ENCODE data around the gene ANK3. TPM values are rescaled to one million over a fixed set of nuclear protein-coding genes. Genes with fewer than 3 reads are reported as not detected.
A peak's percentile ranks its signal among the peaks of the same experiment; 100 is the strongest.

The ANK3 gene
- total RNA-seq, 1 experiment from 2014 or later: 69.6 TPM

- CTCF ChIA-PET: interaction anchor here (2.5 kb wide), 1 partner anchor 24 kb away, joined by 15 read pairs; no protein-coding TSS in a partner anchor
- H3K36me3 Mint-ChIP-seq: peaks cover 14% of the 10 kb centered on the region; the same call in 1 of the 2 replicates
- POLR2A ChIA-PET: no interaction called here
- ATAC-seq (no peak), DNase-seq (ENCODE audit: low spot score) (no peak)
- H3K27ac Mint-ChIP-seq: no peak overlapping the region
- no peaks in the 10 kb centered on the region for H3K9me3 Mint-ChIP-seq
- TF ChIP-seq MYBL2 (CRISPR knock-in tag; IDR thresholded peaks at IDR 0.05) (no peak), FOXP4 (CRISPR knock-in tag; IDR thresholded peaks at IDR 0.05) (no peak), GTF2I (CRISPR knock-in tag; conservative IDR thresholded peaks at IDR 0.05) (no peak), ELF4 (CRISPR knock-in tag; IDR thresholded peaks at IDR 0.05; ENCODE audit: low read depth) (no peak)
- TF ChIP-seq, protein P1, sequence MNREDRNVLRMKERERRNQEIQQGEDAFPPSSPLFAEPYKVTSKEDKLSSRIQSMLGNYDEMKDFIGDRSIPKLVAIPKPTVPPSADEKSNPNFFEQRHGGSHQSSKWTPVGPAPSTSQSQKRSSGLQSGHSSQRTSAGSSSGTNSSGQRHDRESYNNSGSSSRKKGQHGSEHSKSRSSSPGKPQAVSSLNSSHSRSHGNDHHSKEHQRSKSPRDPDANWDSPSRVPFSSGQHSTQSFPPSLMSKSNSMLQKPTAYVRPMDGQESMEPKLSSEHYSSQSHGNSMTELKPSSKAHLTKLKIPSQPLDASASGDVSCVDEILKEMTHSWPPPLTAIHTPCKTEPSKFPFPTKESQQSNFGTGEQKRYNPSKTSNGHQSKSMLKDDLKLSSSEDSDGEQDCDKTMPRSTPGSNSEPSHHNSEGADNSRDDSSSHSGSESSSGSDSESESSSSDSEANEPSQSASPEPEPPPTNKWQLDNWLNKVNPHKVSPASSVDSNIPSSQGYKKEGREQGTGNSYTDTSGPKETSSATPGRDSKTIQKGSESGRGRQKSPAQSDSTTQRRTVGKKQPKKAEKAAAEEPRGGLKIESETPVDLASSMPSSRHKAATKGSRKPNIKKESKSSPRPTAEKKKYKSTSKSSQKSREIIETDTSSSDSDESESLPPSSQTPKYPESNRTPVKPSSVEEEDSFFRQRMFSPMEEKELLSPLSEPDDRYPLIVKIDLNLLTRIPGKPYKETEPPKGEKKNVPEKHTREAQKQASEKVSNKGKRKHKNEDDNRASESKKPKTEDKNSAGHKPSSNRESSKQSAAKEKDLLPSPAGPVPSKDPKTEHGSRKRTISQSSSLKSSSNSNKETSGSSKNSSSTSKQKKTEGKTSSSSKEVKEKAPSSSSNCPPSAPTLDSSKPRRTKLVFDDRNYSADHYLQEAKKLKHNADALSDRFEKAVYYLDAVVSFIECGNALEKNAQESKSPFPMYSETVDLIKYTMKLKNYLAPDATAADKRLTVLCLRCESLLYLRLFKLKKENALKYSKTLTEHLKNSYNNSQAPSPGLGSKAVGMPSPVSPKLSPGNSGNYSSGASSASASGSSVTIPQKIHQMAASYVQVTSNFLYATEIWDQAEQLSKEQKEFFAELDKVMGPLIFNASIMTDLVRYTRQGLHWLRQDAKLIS (CRISPR knock-in tag; IDR thresholded peaks at IDR 0.05; ENCODE audit: borderline replicate concordance): no peak
- no peaks in the 10 kb centered on the region for H3K27me3 Mint-ChIP-seq (ENCODE audit: low read depth)
- H3K4me3 Mint-ChIP-seq: no peak overlapping the region
- peaks cover 18% of the 10 kb centered on the region for H3K4me1 Mint-ChIP-seq
Measured at GRCh38 chr10:60138842-60139241, 250.8 kb downstream of the ANK3 start.

DNA sequence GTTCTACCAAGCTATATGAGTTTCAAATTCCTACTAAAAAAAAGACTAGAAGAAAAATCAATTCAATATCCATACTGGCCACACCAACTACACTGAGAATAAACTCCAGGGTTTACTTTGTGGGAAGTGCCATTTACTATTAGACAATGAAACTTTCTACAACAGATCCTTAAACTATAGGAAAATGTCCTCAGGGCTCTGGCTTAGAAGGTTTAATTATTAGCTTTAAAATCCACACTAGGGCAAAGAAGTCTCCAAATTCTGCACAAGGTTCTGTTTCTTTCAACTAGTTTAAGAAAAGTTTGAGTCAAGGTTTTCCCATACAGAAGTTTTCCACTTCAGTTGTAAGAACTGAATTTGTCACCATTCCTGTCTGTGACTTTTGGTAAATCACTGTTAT is 251.6 kb downstream of the ANK3 start:
- H3K9me3 Mint-ChIP-seq: no peaks in the 10 kb centered on the region
- no peaks in the 10 kb centered on the region for H3K27me3 Mint-ChIP-seq (ENCODE audit: low read depth)
- H3K4me3 Mint-ChIP-seq: no peak overlapping the region
- ATAC-seq (no peak), DNase-seq (ENCODE audit: low spot score) (no peak)
- peaks cover 17% of the 10 kb centered on the region; the same call in 1 of the 2 replicates for H3K36me3 Mint-ChIP-seq
- CTCF ChIA-PET: no interaction called here
- POLR2A ChIA-PET: no interaction called here
- peak overlapping the region; percentile 77; the same call in 1 of the 2 replicates for H3K27ac Mint-ChIP-seq
- peaks cover 18% of the 10 kb centered on the region for H3K4me1 Mint-ChIP-seq
- TF ChIP-seq ZNF671 (CRISPR knock-in tag; IDR thresholded peaks at IDR 0.05) (no peak), ZNF219 (CRISPR knock-in tag; IDR thresholded peaks at IDR 0.05; ENCODE audit: borderline replicate concordance) (no peak), HMGXB4 (CRISPR knock-in tag; IDR thresholded peaks at IDR 0.05) (no peak), PREB (CRISPR knock-in tag; IDR thresholded peaks at IDR 0.05; ENCODE audit: borderline replicate concordance) (no peak), ZNF396 (CRISPR knock-in tag; IDR thresholded peaks at IDR 0.05; ENCODE audit: borderline replicate concordance) (no peak), TEAD1 (CRISPR knock-in tag; IDR thresholded peaks at IDR 0.05) (no peak), ZBTB43 (CRISPR knock-in tag; IDR thresholded peaks at IDR 0.05) (no peak), SOX15 (CRISPR knock-in tag; IDR thresholded peaks at IDR 0.05) (no peak), GTF2I (CRISPR knock-in tag; conservative IDR thresholded peaks at IDR 0.05) (no peak), CTCF (IDR thresholded peaks at IDR 0.05) (no peak), FOXJ3 (CRISPR knock-in tag; IDR thresholded peaks at IDR 0.05; ENCODE audit: borderline replicate concordance) (no peak), RORB (CRISPR knock-in tag; IDR thresholded peaks at IDR 0.05) (no peak)
- TF ChIP-seq, protein P2, sequence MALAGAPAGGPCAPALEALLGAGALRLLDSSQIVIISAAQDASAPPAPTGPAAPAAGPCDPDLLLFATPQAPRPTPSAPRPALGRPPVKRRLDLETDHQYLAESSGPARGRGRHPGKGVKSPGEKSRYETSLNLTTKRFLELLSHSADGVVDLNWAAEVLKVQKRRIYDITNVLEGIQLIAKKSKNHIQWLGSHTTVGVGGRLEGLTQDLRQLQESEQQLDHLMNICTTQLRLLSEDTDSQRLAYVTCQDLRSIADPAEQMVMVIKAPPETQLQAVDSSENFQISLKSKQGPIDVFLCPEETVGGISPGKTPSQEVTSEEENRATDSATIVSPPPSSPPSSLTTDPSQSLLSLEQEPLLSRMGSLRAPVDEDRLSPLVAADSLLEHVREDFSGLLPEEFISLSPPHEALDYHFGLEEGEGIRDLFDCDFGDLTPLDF (CRISPR knock-in tag; IDR thresholded peaks at IDR 0.05): no peak
- TF ChIP-seq, protein P3, sequence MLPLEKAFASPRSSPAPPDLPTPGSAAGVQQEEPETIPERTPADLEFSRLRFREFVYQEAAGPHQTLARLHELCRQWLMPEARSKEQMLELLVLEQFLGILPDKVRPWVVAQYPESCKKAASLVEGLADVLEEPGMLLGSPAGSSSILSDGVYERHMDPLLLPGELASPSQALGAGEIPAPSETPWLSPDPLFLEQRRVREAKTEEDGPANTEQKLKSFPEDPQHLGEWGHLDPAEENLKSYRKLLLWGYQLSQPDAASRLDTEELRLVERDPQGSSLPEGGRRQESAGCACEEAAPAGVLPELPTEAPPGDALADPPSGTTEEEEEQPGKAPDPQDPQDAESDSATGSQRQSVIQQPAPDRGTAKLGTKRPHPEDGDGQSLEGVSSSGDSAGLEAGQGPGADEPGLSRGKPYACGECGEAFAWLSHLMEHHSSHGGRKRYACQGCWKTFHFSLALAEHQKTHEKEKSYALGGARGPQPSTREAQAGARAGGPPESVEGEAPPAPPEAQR (CRISPR knock-in tag; IDR thresholded peaks at IDR 0.05): no peak

Data from WTC11 (cell line).